ENCODE measurements around the gene ZNF764.

GRCh38 chr16:30569746-30570635, 11.8 kb upstream of the ZNF764 start:
- TF ChIP-seq MAX (IDR thresholded peaks at IDR 0.05), result no peak
- TF ChIP-seq, protein P1, sequence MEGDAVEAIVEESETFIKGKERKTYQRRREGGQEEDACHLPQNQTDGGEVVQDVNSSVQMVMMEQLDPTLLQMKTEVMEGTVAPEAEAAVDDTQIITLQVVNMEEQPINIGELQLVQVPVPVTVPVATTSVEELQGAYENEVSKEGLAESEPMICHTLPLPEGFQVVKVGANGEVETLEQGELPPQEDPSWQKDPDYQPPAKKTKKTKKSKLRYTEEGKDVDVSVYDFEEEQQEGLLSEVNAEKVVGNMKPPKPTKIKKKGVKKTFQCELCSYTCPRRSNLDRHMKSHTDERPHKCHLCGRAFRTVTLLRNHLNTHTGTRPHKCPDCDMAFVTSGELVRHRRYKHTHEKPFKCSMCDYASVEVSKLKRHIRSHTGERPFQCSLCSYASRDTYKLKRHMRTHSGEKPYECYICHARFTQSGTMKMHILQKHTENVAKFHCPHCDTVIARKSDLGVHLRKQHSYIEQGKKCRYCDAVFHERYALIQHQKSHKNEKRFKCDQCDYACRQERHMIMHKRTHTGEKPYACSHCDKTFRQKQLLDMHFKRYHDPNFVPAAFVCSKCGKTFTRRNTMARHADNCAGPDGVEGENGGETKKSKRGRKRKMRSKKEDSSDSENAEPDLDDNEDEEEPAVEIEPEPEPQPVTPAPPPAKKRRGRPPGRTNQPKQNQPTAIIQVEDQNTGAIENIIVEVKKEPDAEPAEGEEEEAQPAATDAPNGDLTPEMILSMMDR (IDR thresholded peaks at IDR 0.05; ENCODE audit: low read depth, low read length, missing input control), result no peak
- TF ChIP-seq, protein P2, sequence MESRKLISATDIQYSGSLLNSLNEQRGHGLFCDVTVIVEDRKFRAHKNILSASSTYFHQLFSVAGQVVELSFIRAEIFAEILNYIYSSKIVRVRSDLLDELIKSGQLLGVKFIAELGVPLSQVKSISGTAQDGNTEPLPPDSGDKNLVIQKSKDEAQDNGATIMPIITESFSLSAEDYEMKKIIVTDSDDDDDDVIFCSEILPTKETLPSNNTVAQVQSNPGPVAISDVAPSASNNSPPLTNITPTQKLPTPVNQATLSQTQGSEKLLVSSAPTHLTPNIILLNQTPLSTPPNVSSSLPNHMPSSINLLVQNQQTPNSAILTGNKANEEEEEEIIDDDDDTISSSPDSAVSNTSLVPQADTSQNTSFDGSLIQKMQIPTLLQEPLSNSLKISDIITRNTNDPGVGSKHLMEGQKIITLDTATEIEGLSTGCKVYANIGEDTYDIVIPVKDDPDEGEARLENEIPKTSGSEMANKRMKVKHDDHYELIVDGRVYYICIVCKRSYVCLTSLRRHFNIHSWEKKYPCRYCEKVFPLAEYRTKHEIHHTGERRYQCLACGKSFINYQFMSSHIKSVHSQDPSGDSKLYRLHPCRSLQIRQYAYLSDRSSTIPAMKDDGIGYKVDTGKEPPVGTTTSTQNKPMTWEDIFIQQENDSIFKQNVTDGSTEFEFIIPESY (IDR thresholded peaks at IDR 0.05), result no peak
- no peak for TF ChIP-seq SP1 (IDR thresholded peaks at IDR 0.05)
- TF ChIP-seq ATF3 (IDR thresholded peaks at IDR 0.05), result no peak
- TF ChIP-seq RAD21 (IDR thresholded peaks at IDR 0.05), result no peak
